ENCODE data around the gene STK24. TPM values are rescaled to one million over a fixed set of nuclear protein-coding genes. Genes with fewer than 3 reads are reported as not detected.

Gene STK24
- total RNA-seq, 1 donor from 2014 or later: 32.8 TPM

GRCh38 chr13:98449273-98449672 lies 127.6 kb downstream of the STK24 start:
- no peak for DNase-seq

- DNase-seq: no peak
Measured at GRCh38 chr13:98448642-98448928, 128.3 kb downstream of the STK24 start.

GRCh38 chr13:98447881-98448641 lies 128.8 kb downstream of the STK24 start:
- DNase-seq: no peak

- DNase-seq: no peak
Measured at GRCh38 chr13:98447130-98447529, 129.8 kb downstream of the STK24 start.

GRCh38 chr13:98446234-98446621 lies 130.7 kb downstream of the STK24 start:
- no peak for DNase-seq

GRCh38 chr13:98445340-98446233 lies 131.3 kb downstream of the STK24 start:
- no peak for DNase-seq

GRCh38 chr13:98444381-98444780 lies 132.5 kb downstream of the STK24 start:
- DNase-seq: no peak

- DNase-seq: no peak
Measured at GRCh38 chr13:98443800-98444325, 133.0 kb downstream of the STK24 start.

GRCh38 chr13:98443329-98443728 lies 133.6 kb downstream of the STK24 start:
- DNase-seq: no peak

- DNase-seq: no peak
Measured at GRCh38 chr13:98442391-98443230, 134.3 kb downstream of the STK24 start.

GRCh38 chr13:98441056-98441676 lies 135.7 kb downstream of the STK24 start:
- DNase-seq: no peak

- no peak for DNase-seq
Measured at GRCh38 chr13:98440390-98441055, 136.4 kb downstream of the STK24 start.

- no peak for DNase-seq
Measured at GRCh38 chr13:98439896-98440295, 137.0 kb downstream of the STK24 start.

GRCh38 chr13:98439126-98439828 lies 137.6 kb downstream of the STK24 start:
- DNase-seq: no peak

- DNase-seq: no peak
Measured at GRCh38 chr13:98438246-98439125, 138.4 kb downstream of the STK24 start.

- DNase-seq: no peak
Measured at GRCh38 chr13:98436233-98436910, 140.5 kb downstream of the STK24 start.

GRCh38 chr13:98435376-98435775 lies 141.5 kb downstream of the STK24 start:
- DNase-seq: no peak

GRCh38 chr13:98434060-98434459 lies 142.8 kb downstream of the STK24 start:
- DNase-seq: no peak

GRCh38 chr13:98433654-98434053 lies 143.3 kb downstream of the STK24 start:
- DNase-seq: no peak
